COR-L47 (cell line): ENCODE measurements around the gene GYS2.
"Not testable (repeated sequence)": the region's sequence is repeated elsewhere in the genome, so short reads cannot be mapped to it uniquely, and the experiment has no call there.

ENCODE experiments used
- DNase-seq: peaks from one replicate; lab custom pipeline; 2025; lab: John Stamatoyannopoulos, UW

Gene GYS2

DNA sequence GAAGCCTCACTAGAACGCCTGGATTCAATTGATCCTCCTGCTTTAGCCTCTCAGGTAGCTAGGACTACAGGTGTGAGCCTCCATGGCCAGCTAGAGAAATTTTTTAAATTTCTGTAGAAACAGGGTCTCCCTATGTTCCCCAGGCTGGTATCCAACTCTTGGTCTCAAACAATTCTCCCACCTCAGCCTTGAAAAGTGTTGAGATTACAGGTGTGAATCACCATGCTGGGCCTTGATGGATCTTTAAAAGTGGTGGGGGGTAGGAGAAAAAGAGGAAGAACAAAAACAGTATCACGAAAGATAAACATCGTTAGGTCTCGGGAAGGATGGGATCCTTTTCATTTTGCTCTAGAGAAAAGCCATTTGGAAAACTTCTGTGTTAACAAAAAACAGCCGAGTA, 4.5 kb downstream of the GYS2 start:
- no peak for DNase-seq

DNA sequence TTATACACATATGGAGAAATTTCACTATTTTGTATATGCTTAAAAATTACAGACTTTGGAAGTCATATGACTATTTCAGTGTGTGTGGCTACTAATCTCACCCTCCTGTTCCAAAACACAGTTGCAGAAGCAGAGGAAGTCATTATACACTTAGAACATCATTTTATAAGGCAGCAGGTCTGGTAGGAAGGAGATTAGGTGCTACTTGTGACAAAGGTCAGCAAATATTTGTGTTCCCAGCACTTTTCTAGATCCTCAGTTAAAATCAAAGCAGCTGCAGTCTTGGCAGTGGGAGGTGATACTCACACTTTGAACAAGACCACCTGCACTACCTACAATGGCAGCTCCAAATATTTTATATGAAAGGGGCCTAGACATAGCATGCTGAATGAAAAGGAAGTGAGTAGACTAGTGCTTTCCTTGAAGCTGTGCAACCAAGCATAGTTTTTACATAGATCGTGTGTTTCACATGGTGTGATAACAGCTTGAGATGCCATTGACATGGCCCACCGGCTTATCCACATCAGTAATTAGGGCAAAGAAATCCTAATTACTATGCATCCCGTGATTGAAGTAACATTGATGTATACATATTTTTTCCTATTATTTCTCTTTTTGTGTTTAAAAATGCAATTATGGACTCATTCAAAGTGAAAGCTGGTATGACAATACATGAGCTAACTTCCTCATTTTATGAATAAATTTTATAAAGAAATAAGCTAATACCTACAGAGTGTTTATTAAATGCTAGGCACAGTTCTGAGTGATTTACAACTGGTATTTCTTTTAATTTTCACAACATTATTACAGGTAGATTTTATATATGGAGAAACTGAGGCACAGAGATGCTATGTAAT, 5.3 kb downstream of the GYS2 start:
- no peak for DNase-seq

DNA sequence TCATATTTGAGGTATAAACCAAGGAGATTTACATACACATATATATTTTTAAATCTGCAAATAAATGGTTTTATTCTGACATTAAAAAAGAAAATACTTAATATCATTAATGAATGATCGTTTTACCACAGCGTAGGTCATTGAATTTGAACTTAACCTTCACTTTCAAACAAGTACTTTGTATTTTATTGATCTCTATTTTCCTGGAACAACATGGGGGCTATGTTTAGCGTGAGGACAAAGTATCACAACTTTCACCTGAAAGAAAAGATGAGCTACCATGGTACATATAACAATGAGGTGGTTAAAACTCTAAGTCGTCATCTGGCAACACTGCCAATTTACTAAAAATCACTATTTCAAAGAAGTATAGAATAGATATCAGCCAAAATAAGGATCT, 6.0 kb downstream of the GYS2 start:
- DNase-seq = no peak

DNA sequence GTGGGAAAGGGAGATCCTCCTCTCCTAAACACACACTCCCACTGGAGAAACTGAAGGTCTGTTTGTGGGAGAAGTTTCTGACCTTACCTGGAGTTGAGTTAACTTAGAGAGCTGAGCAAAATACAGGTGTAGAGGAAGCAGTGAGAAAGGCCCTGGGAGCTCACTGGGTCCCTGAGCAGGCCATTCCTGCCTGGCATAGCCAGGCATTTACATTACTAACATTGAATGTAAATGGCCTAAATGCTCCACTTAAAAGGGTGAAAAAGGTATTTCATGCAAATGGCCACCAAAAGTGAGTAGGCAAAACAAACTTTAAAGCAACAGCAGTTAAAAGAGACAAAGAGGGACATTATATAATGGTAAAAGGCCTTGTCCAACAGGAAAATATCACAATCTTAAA, 9.3 kb downstream of the GYS2 start:
- not testable (repeated sequence) for DNase-seq

DNA sequence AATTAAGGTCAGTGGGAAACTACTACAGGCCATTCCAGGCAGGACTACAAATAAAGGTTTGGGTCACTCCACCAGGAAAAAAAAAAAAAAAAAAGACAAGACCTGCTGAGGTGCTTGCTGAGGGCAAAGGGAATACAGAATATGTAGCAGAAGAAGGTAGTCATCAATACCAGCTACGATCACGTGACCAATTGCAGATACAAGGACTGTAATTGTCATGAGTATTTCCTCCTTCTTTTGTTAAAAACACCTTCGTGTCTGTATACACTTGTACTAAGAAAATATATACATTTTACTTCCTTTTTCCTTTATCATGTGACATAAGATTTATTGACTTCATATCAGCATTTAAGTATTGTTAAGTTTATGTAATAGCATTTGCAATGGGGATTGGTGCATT, 19.2 kb downstream of the GYS2 start:
- no peak for DNase-seq

DNA sequence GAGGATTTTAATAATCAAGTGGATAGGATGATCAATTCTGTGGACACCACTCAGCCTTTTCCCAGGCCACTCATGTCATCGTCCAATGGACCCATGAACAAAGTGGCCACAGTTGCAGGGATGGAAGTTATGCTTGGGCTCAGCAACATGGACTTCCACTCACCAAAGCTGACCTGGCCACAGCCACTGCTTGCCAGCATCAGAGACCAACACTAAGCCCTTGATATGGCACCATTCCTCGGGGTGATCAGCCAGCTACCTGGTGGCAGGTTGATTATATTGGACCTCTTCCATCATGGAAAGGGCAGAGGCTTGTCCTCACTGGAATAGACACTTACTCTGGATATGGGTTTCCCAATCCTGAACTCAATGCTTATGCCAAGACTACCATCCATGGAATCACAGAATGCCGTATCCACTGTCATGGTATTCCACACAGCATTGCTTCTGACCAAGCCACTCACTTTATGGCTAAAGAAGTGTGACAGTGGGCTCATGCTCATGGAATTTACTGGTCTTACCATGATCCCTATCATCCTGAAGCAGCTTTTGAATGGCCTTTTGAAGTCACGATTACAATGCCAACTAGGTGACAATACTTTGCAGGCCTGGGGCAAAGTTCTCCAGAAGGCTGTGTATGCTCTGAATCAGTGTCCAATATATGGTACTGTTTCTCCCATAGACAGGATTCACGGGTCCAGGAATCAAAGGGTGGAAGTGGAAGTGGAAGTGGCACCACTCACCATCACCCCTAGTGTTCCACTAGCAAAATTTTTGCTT, 20.1 kb downstream of the GYS2 start:
- DNase-seq = not testable (repeated sequence)

DNA sequence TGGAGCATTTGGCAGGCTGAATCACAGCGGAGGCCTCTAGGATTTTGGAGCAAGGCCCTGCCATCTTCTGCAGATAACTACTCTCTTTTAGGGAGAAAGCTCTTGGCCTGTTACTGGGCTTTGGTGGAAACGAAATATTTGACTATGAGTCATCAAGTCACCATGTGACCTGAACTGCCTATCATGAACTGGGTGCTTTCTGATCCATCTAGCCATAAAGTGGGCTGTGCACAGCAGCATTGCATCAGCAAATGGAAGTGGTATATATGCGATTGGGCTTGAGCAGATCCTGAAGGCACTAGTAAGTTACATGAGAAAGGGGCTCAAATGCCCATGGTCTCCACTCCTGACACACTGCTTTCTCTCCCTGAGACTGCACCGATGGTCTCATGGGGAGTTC, 21.1 kb downstream of the GYS2 start:
- DNase-seq = no peak

DNA sequence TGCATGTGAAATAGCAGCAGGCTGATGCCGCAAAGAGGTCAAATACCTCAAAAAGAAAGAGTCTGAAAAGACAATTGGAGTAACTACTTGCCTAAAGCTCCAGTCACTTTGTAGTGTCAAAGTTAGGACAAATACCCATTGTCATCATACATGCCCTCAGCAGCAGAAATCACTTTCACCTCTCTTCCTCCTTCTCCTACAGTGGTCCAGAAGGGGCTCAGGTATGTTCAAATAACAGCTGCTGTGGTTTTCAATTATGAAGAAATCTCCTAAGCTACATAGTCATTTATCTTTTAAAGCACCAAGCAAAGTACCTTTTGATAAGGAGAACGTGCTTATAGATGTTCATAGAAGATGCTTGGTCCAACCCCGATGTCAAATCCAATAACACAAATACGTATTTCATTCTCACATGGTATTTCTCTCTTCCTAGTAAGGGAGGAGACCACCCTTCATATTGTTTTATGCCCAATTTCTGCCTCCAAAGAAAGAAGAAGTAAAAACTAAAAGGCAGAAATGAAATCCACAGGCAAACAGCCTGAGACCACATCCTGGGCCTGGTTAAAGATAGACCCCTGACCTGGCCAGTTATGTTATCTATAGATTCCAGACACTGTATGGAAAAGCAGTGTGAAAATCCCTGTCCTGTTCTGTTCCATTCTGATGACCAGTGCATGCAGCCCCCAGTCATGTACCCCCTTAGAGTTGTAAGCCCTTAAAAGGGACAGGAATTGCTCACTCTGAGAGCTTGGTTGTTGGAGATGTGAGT, 23.7 kb downstream of the GYS2 start:
- DNase-seq = no peak

DNA sequence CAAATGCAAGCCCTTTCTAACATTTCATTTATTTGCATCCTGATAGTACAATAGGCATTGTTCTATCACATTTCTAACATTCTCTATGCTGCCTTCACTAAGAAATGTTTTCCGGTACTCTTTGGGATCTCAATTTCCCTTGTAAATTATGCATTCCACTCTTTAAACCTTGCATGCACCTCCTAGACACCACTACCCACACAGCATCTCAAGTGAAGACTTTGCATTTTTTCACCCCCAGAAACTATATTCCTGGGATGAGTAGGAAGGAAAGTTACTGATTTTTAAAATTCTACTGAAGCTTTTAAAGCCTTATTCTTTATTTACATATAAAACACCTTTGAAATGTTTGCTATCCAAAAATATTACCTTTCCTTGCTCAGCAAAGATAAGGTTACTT, 27.1 kb downstream of the GYS2 start:
- no peak for DNase-seq

DNA sequence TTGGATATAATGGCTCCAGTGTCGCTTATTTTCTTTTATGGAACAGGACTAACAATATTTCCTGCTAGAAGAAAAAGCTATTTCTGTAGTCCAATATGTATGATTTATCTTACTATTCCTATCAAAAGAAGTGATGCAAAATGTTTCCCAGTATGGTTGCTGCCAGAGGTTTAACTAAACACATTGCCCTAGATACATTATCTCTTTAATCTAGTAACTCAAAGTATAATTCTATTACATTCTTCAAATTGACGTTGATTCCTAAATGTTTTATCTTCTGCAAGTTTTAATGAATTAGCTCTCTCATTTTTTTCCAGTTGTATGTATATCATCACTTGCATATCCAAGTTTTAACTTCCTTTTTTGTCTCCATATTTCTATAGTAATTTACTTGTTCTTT, 28.2 kb downstream of the GYS2 start:
- no peak for DNase-seq

DNA sequence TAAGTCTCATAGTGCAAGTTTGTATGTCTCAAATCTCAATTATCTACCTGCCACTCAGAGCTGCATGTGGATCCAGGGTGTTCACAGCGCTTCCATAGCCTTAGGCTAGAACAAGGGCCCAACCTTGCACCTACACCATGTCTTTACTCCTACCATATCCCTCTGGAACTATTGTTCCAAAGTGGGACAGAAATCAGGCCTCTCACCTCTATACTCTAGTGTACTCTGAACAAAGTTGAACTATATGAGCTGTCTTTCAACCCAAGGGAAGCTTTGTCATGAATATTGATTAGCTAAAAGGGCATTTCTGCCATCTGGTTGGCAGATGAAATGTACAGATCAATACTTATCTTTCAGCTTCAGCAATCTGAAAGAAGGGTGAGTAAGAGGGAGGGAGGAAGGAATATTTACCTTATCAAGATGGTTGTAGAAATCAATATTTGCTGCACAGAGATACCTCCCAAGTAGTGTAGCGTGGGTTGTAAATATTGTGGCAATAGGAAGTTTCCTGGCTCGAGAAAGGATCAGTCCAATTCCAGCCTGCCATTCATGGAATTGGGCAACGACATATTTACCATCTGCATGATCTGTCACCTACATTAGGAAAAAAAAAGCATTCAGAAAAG, 30.8 kb downstream of the GYS2 start:
- DNase-seq = no peak

DNA sequence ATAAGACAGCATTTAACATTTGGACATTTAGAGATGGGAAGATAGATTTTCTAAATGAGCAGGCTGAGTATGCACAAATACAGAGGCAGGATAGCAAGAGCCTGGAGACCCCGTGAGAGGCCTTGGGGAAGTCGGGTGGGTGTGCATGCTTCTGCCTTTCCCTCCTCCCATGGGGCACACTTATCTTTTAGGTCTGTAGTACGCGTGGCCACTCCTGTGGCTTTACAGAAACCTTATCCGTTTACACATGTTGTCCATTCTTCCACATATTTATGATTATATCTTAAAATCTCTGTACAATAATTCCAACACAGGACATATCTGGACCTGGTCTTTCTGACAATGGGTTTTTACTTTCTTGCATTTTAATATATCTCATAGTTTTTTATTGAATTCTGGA, 33.6 kb downstream of the GYS2 start:
- DNase-seq = no peak

DNA sequence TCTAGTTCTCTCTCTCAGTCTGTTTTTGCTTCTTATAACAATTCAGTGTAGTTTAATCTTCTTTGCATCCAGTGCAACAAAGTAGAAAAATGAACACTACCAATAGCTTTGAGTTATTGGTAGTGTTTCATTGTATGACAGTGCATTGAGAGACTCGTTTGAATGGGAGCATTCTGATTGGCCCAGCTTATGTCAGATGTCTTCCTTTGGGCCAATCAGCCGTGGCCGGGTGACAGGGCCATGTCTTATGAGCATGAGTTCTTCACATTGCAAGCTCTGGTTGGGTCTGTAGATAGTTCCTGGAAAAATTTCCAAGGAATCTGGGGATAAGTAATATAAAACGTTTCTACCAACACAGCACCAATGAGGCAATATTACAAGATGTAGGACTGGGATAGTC, 36.5 kb downstream of the GYS2 start:
- DNase-seq = no peak

DNA sequence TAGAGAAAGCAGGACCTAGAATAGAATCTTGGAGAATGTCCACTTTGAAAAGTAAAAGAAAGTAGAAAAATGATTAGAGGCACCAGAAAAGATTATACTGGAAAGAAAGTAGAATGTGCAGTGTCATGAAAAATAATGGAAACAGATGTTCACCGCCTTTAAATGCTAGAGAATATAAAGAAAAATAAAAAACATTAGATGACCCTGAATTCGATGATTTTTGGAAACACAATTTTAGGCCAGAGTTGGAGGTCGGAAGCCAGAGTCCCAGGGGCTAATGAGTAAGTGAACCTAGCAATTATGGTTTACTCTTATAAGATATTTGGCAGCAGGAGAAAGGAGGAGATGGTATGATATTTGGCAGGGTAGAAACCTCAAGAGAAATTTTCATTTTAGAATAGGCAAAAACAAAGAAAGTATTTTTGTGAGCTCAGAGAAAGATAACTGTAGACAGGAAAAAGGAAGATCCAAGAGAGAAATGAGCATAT, 37.7 kb downstream of the GYS2 start:
- DNase-seq = no peak

DNA sequence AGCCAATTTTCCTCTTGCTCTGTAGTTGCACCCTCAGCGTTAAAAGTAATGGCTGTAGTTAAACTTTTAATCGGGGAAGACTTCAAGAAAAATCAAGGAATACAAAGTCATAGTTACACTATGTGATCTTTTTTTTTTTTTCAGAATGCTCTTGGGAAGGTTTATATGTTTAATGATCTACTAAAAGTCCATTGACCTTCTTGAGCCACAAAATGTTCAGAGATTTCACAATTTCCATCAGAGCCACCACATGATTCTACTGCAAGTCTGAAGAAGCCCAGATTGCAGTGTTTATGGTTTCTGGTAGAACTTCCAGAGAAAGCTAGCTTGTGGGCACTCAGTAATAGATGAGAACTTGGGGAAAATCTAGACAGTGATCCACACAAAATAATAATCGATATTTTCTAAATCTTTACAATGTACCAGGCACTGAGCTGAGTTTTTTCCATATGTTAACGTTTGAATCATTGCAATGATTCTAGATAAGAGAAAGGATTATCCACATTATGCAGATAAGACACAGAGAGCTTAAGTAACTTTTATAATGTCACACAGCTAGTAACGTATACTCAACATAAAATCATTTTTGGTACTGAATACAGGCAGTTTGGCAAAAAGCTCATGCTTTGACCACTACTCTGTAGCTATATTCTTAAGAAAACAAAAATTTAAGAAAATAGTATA, 38.3 kb downstream of the GYS2 start:
- no peak for DNase-seq

DNA sequence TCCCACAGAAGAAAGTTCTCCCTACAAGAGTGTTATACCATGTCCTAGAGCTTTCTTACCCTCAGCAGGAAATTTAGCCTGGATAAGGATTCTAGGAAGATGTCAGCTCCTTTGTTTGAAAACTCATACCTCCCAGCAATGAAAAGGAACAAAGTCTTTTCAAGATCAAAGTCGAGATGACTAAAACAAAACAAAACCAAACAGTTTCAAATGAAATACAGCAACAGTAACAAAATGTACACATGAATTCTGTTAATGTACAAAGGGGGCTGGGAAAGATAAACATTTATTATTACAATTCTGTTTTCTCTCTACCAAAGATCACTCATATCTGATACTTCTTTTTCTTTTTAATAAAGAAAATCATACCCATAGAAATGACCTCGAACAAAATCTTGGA, 41.8 kb downstream of the GYS2 start:
- no peak for DNase-seq

DNA sequence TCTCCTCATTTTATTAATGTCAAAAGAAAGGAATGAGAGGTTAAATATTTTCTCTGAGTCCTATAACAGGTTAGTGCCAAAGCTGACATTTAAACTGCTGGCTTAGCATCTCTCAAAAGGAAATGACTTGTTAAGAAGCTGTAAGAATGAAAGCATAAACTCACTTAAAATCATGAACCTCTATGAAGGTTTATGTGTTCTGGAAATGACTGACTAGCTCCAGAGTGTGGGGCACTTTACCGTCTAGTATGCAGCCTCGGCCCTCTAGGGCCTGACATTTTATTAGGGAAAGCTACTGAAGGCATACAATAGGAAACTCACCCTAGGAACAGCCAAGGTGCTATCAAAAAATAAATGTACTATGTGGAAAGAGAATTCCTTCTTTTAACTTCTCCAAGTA, 43.5 kb downstream of the GYS2 start:
- DNase-seq = no peak

DNA sequence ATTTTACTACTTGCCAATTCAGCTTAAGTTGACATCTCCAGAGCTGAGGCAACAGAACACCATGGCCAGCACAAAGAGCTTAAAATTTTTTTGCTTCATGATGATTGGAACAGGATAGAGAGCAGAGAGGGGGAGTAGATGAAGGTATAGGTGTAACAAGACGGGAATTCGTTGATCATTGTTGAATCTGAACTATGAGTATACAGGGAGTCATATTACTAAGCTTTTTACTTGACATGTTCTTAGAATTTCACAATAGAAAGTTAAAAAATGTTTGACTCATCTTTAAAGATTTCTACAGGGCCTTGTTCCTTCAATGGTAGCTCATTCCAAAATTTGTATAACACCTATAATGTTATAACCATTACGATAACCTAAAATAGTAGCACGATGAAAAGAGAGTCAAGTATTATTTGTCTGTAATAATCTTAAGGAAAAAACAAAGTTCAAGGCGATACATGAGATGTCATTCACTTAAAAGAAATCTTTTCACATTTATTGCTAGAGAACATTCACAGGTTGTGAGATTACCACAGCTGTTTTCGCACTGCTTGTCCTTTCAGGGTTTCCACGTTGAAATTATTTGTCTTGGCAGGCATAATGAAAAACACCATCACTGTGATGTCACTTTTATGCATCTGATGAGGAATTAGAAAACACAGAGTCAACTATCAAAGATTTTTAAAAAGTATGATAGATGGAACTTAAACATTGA, 44.6 kb downstream of the GYS2 start:
- DNase-seq = no peak

DNA sequence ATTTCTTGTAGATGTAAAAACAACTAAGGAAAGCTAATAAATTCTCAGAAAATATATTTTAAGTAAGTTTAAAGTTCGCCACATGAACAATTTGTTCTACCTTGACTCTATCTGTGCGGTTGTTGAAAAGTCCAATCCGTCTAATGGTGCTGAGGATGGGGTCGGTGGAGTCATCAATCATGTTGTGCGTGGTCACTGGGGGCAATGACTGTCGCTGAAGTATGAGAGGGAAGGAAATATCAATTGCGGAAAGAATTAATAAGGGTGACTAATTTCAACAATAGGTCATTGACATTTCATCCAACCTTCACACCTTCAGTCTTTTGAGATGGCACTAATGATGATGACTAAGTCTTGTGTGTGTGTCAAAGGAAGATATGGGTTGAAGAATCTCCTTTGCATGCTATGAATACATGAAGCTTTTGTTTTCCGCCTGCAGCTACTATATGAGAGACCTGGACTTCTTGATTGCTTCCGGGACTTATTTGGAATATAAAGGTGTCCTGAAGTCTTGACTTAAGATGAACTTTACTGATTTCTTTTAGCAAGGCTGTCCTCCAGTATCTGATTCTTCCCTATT, 46.5 kb downstream of the GYS2 start:
- no peak for DNase-seq

DNA sequence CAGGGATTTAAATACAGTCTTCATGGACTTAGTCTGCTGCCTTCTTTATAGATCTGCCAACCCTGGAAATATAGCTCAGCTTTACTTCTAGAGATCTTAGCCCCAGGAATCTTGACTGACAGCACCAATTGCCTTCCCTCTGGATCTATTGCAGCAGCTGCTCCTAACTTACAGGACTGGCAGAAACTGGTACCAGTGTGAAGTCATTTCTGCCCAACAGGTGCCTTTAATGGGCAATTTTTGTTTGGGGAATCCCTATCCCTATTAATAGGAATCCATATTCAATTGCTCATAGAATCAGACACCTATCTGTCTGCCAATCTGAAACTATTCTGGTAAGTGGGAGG, 51.3 kb downstream of the GYS2 start:
- no peak for DNase-seq
